HG03108 (cell line): ENCODE measurements around the gene IDH3B.

Source experiments
- ATAC-seq: cut with Tn5 transposase; IDR thresholded peaks from one replicate; pipeline ENCODE4 v1.9.1; 2021; ENCODE audit warnings: moderate library complexity; ENCODE audit not compliant: unreplicated experiment

IDH3B gene

GRCh38 chr20:2658414-2659354 is 5.3 kb downstream of the IDH3B start:
- ATAC-seq: no peak

- ATAC-seq: no peak
These were observed 6.3 kb downstream of the IDH3B start for GRCh38 chr20:2657674-2658073.

- no peak for ATAC-seq
These were observed 6.8 kb downstream of the IDH3B start for GRCh38 chr20:2657241-2657640.

- ATAC-seq: no peak
These were observed 7.4 kb downstream of the IDH3B start for GRCh38 chr20:2656471-2657117.

- ATAC-seq: no peak
These were observed 8.5 kb downstream of the IDH3B start for GRCh38 chr20:2655331-2656116.

- no peak for ATAC-seq
These were observed 9.2 kb downstream of the IDH3B start for GRCh38 chr20:2654831-2655230.

- no peak for ATAC-seq
These were observed 9.6 kb downstream of the IDH3B start for GRCh38 chr20:2654384-2654822.

GRCh38 chr20:2653556-2654383 is 10.2 kb downstream of the IDH3B start:
- ATAC-seq: no peak

GRCh38 chr20:2652724-2653555 is 11.1 kb downstream of the IDH3B start:
- peak; percentile 30 for ATAC-seq

- peak; percentile 81 for ATAC-seq
These were observed 12.0 kb downstream of the IDH3B start, which contains the start of gene NOP56 for GRCh38 chr20:2651772-2652723. NOP56 (plus strand) TSS chr20:2652632; CDS start chr20:2652661, 29 bp downstream.

GRCh38 chr20:2643708-2644107 is 20.3 kb downstream of the IDH3B start:
- ATAC-seq: no peak

- no peak for ATAC-seq
These were observed 23.1 kb downstream of the IDH3B start for GRCh38 chr20:2640899-2641298.

GRCh38 chr20:2640260-2640659 is 23.8 kb downstream of the IDH3B start:
- no peak for ATAC-seq

GRCh38 chr20:2637246-2637645 is 26.8 kb downstream of the IDH3B start:
- ATAC-seq: no peak

- ATAC-seq: no peak
These were observed 30.6 kb downstream of the IDH3B start for GRCh38 chr20:2633381-2633780.

GRCh38 chr20:2631228-2631627 is 32.8 kb downstream of the IDH3B start:
- ATAC-seq: no peak

- ATAC-seq: no peak
These were observed 37.0 kb downstream of the IDH3B start for GRCh38 chr20:2626853-2627541.

GRCh38 chr20:2625062-2625461 is 39.0 kb downstream of the IDH3B start:
- ATAC-seq: no peak
